ENCODE measurements around the gene DPP4. TPM values are rescaled to one million over a fixed set of nuclear protein-coding genes. Genes with fewer than 3 reads are reported as not detected.

Gene DPP4
- polyA plus RNA-seq, 3 donors, result 0.46 TPM; not detected in 2

- no peaks in the 10 kb centered on the region for H3K9me3 ChIP-seq (replicated peaks in 1 of 2; ENCODE audit: control insufficient read depth in 1 of 2, insufficient read depth in 1 of 2, low read length in 2 of 2)
- Mint-ChIP-seq H3K4me3 (no peak overlapping the region), H3K4me1 (no peaks in the 10 kb centered on the region), H3K27ac (no peak overlapping the region), H3K9me3 (no peaks in the 10 kb centered on the region), H3K36me3 (no peaks in the 10 kb centered on the region), H3K27me3 (ENCODE audit: low read depth in 3 of 3) (peaks cover 0 to 3% (median 0%) of the 10 kb centered on the region in 3 donors)
- H3K4me3 ChIP-seq (replicated peaks in 1 of 3; ENCODE audit: low read depth in 2 of 3, low read length in 3 of 3), result no peak overlapping the region
- no peak overlapping the region for H2AFZ ChIP-seq (ENCODE audit: insufficient read depth, low read depth, low read length, poor library complexity, severe bottlenecking)
- H3K27me3 ChIP-seq (ENCODE audit: control insufficient read depth in 2 of 2, insufficient read depth in 2 of 2, low read length in 2 of 2), result no peaks in the 10 kb centered on the region
- H3K4me2 ChIP-seq (replicated peaks; ENCODE audit: extremely low read depth, low read length, poor library complexity, severe bottlenecking), result no peak overlapping the region
- WGBS (ENCODE audit: insufficient coverage), result 93% methylated on average over 3 of the region's 6 CpGs
- no peak for DNase-seq
- no peak overlapping the region for H3K27ac ChIP-seq (ENCODE audit: low read depth in 1 of 2, low read length in 2 of 2)
- TF ChIP-seq, protein P1, sequence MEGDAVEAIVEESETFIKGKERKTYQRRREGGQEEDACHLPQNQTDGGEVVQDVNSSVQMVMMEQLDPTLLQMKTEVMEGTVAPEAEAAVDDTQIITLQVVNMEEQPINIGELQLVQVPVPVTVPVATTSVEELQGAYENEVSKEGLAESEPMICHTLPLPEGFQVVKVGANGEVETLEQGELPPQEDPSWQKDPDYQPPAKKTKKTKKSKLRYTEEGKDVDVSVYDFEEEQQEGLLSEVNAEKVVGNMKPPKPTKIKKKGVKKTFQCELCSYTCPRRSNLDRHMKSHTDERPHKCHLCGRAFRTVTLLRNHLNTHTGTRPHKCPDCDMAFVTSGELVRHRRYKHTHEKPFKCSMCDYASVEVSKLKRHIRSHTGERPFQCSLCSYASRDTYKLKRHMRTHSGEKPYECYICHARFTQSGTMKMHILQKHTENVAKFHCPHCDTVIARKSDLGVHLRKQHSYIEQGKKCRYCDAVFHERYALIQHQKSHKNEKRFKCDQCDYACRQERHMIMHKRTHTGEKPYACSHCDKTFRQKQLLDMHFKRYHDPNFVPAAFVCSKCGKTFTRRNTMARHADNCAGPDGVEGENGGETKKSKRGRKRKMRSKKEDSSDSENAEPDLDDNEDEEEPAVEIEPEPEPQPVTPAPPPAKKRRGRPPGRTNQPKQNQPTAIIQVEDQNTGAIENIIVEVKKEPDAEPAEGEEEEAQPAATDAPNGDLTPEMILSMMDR (IDR thresholded peaks at IDR 0.05), result no peak
- H4K20me1 ChIP-seq (ENCODE audit: insufficient read depth, low read length), result no peaks in the 10 kb centered on the region
- H3K4me1 ChIP-seq (ENCODE audit: control insufficient read depth in 1 of 2, insufficient read depth in 2 of 2, low read length in 2 of 2), result no peaks in the 10 kb centered on the region
- no peaks in the 10 kb centered on the region for H3K36me3 ChIP-seq (replicated peaks in 1 of 2; ENCODE audit: control insufficient read depth in 1 of 2, insufficient read depth in 2 of 2, low read length in 2 of 2)
- no peaks in the 10 kb centered on the region for H3K79me2 ChIP-seq (ENCODE audit: insufficient read depth, low read length)
- no peak overlapping the region for H3K9ac ChIP-seq (ENCODE audit: insufficient read depth, low read length, poor library complexity, severe bottlenecking)
- intact Hi-C loops (cut with micrococcal nuclease), result no loop called here
These were observed 48.7 kb downstream of the DPP4 start for GRCh38 chr2:162025121-162025911.

DNA sequence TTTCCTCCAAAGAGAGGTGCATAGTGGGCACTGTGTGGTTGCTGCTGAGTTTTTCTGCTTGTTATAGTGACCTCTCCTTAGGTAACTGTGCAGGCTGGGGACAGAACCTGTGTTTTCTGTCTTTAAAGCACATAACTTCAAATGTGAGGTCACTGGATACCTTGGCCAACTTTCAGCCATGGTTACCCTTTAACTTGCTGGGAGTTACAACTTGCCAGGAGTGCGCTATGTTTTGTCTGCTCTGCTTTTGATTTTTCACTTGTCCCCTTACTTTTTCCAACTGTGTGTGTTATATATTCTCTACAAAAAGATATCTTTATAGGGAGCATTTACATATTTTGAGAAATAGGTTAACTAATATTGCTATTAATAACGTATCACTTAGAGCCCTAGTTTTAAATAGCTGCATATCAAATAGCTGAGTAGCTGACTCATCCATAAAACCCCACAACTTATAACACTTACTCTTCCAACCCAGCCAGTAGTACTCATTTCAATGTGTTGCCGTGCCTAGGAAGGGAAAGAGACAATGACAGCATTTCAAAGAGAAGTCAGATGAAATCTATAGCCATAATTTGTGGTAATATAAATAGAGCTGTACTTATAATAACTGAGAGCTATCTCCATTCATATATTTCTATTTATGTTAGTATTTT, 51.6 kb downstream of the DPP4 start:
- no peak overlapping the region for H3K4me3 Mint-ChIP-seq
- peaks cover 0 to 5% (median 0%) of the 10 kb centered on the region in 3 donors for H3K27me3 Mint-ChIP-seq (ENCODE audit: low read depth in 3 of 3)
- Histone ChIP-seq H2AFZ (ENCODE audit: insufficient read depth, low read depth, low read length, poor library complexity, severe bottlenecking) (no peak overlapping the region), H4K20me1 (ENCODE audit: insufficient read depth, low read length) (no peaks in the 10 kb centered on the region), H3K4me2 (replicated peaks; ENCODE audit: extremely low read depth, low read length, poor library complexity, severe bottlenecking) (no peak overlapping the region), H3K79me2 (ENCODE audit: insufficient read depth, low read length) (no peaks in the 10 kb centered on the region), H3K36me3 (replicated peaks in 1 of 2; ENCODE audit: control insufficient read depth in 1 of 2, insufficient read depth in 2 of 2, low read length in 2 of 2) (no peaks in the 10 kb centered on the region), H3K9me3 (replicated peaks in 1 of 2; ENCODE audit: control insufficient read depth in 1 of 2, insufficient read depth in 1 of 2, low read length in 2 of 2) (no peaks in the 10 kb centered on the region), H3K4me1 (ENCODE audit: control insufficient read depth in 1 of 2, insufficient read depth in 2 of 2, low read length in 2 of 2) (no peaks in the 10 kb centered on the region), H3K9ac (ENCODE audit: insufficient read depth, low read length, poor library complexity, severe bottlenecking) (no peak overlapping the region), H3K4me3 (replicated peaks in 1 of 3; ENCODE audit: low read depth in 2 of 3, low read length in 3 of 3) (no peak overlapping the region), H3K27ac (ENCODE audit: low read depth in 1 of 2, low read length in 2 of 2) (no peak overlapping the region), H3K27me3 (ENCODE audit: control insufficient read depth in 2 of 2, insufficient read depth in 2 of 2, low read length in 2 of 2) (no peaks in the 10 kb centered on the region)
- no peak for DNase-seq
- intact Hi-C loops (cut with micrococcal nuclease), result no loop called here
- TF ChIP-seq, protein P1 (IDR thresholded peaks at IDR 0.05), result no peak
- H3K4me1 Mint-ChIP-seq, result no peaks in the 10 kb centered on the region
- H3K9me3 Mint-ChIP-seq, result peaks cover 0 to 4% (median 0%) of the 10 kb centered on the region in 7 donors
- no CpG with 5 or more reads among the region's 3 CpGs for WGBS (ENCODE audit: insufficient coverage)
- H3K27ac Mint-ChIP-seq, result no peak overlapping the region
- H3K36me3 Mint-ChIP-seq, result no peaks in the 10 kb centered on the region

Data from CD14-positive monocyte (primary cell).